ENCODE measurements around the gene EOGT.

- TF ChIP-seq SUZ12 (IDR thresholded peaks at IDR 0.05; ENCODE audit: extremely low read depth, insufficient read depth, insufficient read length): no peak
- no peak for TF ChIP-seq ZNF274 (IDR thresholded peaks at IDR 0.05; ENCODE audit: low read depth, low read length)
Measured at GRCh38 chr3:68972358-68972979, 41.0 kb downstream of the EOGT start.

All from NT2/D1 (cell line).